ENCODE data around the gene PI4K2A.

Gene PI4K2A

DNA sequence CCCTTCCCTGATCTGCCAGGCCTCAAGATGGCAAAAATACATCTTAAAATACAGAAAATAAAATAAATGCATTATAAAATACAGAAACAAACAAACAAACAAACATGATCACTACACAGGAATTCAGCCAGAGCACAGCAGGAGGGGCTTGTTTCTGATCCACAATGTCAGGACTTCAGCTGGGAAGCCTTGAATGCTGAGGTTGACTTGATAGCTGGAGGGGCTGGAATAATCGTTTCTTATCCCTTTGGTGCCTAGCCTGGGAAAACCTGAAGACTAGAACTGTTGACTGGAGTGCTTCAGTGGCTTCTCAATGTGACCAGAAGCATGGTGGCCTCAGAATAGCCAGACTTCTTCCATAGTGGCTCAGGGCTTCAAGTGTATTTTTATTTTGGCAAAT is 63.9 kb downstream of the PI4K2A start:
- TF ChIP-seq, protein P1, sequence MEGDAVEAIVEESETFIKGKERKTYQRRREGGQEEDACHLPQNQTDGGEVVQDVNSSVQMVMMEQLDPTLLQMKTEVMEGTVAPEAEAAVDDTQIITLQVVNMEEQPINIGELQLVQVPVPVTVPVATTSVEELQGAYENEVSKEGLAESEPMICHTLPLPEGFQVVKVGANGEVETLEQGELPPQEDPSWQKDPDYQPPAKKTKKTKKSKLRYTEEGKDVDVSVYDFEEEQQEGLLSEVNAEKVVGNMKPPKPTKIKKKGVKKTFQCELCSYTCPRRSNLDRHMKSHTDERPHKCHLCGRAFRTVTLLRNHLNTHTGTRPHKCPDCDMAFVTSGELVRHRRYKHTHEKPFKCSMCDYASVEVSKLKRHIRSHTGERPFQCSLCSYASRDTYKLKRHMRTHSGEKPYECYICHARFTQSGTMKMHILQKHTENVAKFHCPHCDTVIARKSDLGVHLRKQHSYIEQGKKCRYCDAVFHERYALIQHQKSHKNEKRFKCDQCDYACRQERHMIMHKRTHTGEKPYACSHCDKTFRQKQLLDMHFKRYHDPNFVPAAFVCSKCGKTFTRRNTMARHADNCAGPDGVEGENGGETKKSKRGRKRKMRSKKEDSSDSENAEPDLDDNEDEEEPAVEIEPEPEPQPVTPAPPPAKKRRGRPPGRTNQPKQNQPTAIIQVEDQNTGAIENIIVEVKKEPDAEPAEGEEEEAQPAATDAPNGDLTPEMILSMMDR (conservative IDR thresholded peaks at IDR 0.05; ENCODE audit: control insufficient read depth, insufficient read depth, low read depth, low read length): no peak
- no peak for DNase-seq (ENCODE audit: low read depth)
- no peak overlapping the region for H3K4me3 ChIP-seq (ENCODE audit: control insufficient read depth, low read depth, low read length)

DNA sequence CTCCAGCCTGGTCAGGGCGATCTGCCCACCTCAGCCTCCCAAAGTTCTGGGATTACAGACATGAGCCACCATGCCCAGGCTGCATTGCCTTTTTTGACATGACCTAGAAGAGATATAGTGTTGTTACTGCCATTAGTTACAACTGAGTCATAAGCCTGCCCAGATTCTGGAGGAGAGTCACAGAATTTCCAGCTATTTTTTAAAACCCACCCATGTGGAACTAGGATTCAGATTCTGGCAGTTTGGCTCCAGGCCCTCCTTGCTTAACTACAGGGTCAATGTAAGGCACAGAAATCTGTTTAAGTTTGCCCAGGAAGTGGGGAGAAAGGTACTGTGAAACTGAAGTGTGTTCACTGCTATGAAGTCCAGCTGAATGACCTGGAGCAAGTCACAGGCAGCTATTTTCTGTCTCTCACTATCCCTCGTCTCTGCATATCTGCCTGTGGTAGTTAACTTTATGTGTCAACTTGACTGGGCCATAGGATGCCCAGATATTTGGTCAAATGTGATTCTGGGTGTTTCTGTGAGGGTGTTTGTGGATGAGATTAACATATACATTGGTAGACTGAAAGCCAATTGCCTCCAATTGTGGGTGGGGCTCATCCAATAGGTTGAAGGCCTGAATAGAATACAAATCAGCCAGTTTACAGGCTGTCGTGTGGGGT is 64.7 kb downstream of the PI4K2A start:
- DNase-seq (ENCODE audit: low read depth): peak; percentile 30
- TF ChIP-seq, protein P1 (conservative IDR thresholded peaks at IDR 0.05; ENCODE audit: control insufficient read depth, insufficient read depth, low read depth, low read length): no peak
- H3K4me3 ChIP-seq (ENCODE audit: control insufficient read depth, low read depth, low read length): no peak overlapping the region

DNA sequence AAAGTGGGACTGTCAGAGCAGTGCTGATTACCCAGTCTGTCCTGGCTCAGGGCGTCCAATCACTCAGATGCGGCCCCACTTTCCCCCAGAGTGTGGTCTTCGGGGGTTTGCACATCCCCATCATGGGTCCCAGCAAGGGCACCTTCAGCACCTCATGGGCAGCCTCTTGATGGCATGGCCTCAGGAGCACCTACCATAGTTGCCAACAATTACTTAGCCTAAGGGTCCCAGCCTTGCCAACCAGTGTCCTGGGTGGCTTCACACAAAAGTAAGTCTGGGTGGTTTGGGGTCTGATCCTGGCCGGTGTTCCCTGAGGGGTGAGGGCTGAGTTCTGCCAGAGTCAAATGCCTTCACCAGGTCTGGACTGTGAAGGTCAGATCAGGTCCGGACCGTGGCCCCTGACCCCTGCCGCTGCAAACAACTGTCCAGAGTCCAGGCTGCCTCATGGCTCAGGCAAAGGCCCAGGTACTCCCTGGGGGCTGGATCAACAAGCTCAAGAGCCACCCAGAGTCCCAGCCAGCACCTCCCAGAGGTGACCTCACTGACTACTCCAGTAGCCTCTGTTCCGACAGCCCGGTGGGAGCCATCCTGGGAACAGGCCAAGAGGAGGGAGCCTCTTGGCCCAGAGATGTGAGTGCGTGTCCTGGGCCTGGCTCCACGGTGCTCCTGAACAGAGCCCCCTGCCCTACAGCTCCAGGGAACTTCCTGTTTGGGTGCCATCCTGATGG is 66.8 kb downstream of the PI4K2A start:
- no peak for DNase-seq (ENCODE audit: low read depth)
- TF ChIP-seq, protein P1 (conservative IDR thresholded peaks at IDR 0.05; ENCODE audit: control insufficient read depth, insufficient read depth, low read depth, low read length): no peak
- no peak overlapping the region for H3K4me3 ChIP-seq (ENCODE audit: control insufficient read depth, low read depth, low read length)

DNA sequence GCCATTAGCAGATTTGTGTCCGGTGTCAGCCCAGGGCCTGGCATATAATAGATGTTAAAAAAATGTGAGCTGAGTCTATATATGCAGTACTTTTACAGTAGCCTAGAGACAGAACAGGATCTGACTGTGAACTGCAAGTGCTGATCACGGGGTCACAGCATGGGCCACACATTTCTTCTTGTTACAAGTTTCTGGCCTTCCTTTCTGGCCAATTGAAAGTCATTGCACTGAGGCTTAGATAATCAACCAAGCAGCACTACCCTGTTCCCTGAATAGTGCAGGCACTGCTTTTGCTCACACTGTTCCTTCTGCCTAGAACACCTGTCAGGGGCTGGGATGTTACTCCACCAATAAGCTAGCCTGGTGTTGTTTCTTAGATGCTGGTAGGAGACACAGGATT is 67.7 kb downstream of the PI4K2A start:
- TF ChIP-seq, protein P1 (conservative IDR thresholded peaks at IDR 0.05; ENCODE audit: control insufficient read depth, insufficient read depth, low read depth, low read length): no peak
- H3K4me3 ChIP-seq (ENCODE audit: control insufficient read depth, low read depth, low read length): no peak overlapping the region
- DNase-seq (ENCODE audit: low read depth): no peak

DNA sequence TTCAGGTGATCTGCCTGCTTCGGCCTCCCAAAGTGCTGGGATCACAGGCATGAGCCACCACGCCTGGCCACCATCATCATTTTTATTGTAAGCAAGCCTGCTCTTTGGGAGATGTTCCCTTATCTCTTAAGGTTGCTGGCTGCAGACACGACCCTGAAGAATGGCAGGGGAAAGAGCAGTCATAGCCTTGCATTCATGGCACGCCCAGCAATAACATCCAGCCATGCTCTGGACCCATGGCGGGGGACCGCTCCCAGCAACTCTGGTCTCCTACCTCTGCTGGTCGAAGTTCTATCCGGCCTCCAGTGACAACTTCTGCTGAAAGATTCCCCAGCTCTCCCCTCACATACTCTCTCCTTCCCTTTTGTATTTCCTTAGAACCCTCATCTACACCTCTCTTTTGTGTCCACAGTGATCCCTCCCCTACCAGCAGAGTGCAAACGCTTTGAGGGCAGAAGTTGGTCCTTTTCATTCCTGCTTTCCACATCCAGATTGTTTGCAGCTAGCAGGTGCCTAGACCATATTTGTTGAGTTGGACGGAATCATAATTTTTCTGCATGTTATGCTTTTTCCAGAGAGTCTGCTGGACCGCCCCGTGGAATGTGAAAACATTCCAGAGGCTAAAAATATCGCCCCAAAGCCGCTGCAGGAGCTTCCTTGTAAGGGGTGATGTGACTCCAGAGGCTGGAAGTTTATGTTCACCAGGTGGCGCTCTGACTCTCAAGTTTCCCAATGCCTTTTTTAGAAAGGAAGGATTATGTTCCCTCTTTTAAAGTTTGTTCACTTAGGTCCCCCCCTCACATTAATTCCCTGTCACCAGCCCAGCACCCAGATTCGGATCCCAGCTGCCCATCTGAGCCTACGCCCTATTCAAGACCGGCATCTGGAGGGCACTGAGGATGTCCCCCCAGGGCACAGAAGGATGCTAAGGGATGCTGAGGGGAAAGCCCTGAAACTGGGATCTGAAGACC is 68.8 kb downstream of the PI4K2A start:
- peak; percentile 77 for DNase-seq (ENCODE audit: low read depth)
- TF ChIP-seq, protein P1 (conservative IDR thresholded peaks at IDR 0.05; ENCODE audit: control insufficient read depth, insufficient read depth, low read depth, low read length): peak; percentile 73
- H3K4me3 ChIP-seq (ENCODE audit: control insufficient read depth, low read depth, low read length): no peak overlapping the region

All from fibroblast of mammary gland (primary cell).